GM23338 (cell line): ENCODE results near the gene MAPKAPK3.

Experiments
- CREB1 ChIP-seq: fragments of 250-450 bp; sonication (Bioruptor Pico); IDR thresholded peaks from 2 replicates; pipeline ENCODE4 v1.5.0; 2020; ENCODE audit warnings: low read depth, mild to moderate bottlenecking, moderate library complexity
- EZH2 ChIP-seq: fragments of 200-600 bp; sonication (generic); IDR thresholded peaks from one replicate; pipeline ENCODE4 v1.8.0; 2017; ENCODE audit warnings: antibody characterized with exemption, mild to moderate bottlenecking, low read depth; ENCODE audit not compliant: unreplicated experiment
- EZH2phosphoT487 ChIP-seq: fragments of 200-600 bp; sonication (generic); IDR thresholded peaks from one replicate; pipeline ENCODE4 v1.8.1; 2018; ENCODE audit warnings: antibody characterized with exemption; ENCODE audit not compliant: unreplicated experiment
- JUNB ChIP-seq: IDR thresholded peaks from one replicate; pipeline ENCODE4 v1.6.1; 2016; ENCODE audit warnings: antibody characterized with exemption; ENCODE audit not compliant: unreplicated experiment
- NANOG ChIP-seq: IDR thresholded peaks from 2 replicates; pipeline ENCODE4 v1.6.1; 2016; ENCODE audit warnings: antibody characterized with exemption, borderline replicate concordance
- POLR2AphosphoS5 ChIP-seq: IDR thresholded peaks from 2 replicates; pipeline ENCODE4 v1.6.1; 2016; ENCODE audit warnings: antibody characterized with exemption, low read depth
- TF ChIP-seq, protein P1 (sequence below), 2 experiments: fragments of 200-600 bp in 1 of 2; sonication (generic) in 1 of 2; conservative IDR thresholded peaks; 2 replicates each; pipeline versions ENCODE4 v1.5.1 to v1.6.1; 2016 to 2017; ENCODE audit warnings: antibody characterized with exemption in 2 of 2, low read depth in 2 of 2, mild to moderate bottlenecking in 2 of 2, moderate library complexity in 1 of 2
- TF ChIP-seq, protein P2 (sequence below): IDR thresholded peaks from one replicate; pipeline ENCODE4 v1.6.1; 2018; ENCODE audit warnings: antibody characterized with exemption; ENCODE audit not compliant: unreplicated experiment

DNA sequence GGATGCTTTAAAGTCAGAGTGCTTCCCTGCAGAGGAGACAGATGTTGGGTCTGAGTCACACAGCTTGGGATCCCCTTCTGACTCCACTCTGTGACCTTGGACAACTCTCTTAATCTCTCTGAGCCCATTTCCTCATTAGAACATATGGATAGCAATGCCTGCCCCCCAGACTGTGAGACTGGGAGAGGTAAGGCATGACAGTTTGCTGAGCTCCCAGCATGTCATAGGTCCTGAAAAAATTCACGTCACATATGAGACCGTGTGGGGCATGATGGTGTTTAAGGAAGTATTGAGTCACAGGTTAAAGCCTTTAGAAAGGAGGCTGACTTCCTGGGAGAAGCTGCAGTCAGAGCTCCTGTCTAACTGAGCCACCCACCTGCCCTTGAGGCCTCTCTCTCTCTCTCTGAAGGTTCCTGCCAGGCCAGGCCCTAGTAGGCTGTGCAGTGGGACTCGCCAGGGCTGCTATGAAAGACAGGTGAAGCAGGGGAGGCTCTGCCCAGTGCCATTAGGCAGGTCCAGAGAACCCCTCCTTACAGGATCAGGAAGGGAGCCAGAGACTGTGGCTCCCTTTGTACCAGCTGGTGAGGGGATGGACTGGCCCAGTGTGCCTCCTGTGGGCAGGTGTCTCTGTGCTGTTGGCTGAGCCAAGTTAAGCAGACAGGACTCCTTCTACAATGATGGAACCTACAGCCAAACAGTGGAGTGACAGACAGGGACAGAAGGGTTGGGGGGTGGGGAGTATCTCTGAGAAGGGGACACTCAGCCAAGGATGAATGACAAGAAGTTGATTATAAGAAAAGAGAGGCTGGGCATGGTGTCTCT is 38.3 kb downstream of the MAPKAPK3 start:
- TF ChIP-seq, protein P1, sequence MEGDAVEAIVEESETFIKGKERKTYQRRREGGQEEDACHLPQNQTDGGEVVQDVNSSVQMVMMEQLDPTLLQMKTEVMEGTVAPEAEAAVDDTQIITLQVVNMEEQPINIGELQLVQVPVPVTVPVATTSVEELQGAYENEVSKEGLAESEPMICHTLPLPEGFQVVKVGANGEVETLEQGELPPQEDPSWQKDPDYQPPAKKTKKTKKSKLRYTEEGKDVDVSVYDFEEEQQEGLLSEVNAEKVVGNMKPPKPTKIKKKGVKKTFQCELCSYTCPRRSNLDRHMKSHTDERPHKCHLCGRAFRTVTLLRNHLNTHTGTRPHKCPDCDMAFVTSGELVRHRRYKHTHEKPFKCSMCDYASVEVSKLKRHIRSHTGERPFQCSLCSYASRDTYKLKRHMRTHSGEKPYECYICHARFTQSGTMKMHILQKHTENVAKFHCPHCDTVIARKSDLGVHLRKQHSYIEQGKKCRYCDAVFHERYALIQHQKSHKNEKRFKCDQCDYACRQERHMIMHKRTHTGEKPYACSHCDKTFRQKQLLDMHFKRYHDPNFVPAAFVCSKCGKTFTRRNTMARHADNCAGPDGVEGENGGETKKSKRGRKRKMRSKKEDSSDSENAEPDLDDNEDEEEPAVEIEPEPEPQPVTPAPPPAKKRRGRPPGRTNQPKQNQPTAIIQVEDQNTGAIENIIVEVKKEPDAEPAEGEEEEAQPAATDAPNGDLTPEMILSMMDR (conservative IDR thresholded peaks at IDR 0.05; ENCODE audit: low read depth in 2 of 2): no peak
- TF ChIP-seq CREB1 (CRISPR knock-in tag) (no peak), EZH2 (no peak), EZH2phosphoT487 (no peak), JUNB (no peak), POLR2AphosphoS5 (no peak), NANOG (no peak)
- TF ChIP-seq, protein P2, sequence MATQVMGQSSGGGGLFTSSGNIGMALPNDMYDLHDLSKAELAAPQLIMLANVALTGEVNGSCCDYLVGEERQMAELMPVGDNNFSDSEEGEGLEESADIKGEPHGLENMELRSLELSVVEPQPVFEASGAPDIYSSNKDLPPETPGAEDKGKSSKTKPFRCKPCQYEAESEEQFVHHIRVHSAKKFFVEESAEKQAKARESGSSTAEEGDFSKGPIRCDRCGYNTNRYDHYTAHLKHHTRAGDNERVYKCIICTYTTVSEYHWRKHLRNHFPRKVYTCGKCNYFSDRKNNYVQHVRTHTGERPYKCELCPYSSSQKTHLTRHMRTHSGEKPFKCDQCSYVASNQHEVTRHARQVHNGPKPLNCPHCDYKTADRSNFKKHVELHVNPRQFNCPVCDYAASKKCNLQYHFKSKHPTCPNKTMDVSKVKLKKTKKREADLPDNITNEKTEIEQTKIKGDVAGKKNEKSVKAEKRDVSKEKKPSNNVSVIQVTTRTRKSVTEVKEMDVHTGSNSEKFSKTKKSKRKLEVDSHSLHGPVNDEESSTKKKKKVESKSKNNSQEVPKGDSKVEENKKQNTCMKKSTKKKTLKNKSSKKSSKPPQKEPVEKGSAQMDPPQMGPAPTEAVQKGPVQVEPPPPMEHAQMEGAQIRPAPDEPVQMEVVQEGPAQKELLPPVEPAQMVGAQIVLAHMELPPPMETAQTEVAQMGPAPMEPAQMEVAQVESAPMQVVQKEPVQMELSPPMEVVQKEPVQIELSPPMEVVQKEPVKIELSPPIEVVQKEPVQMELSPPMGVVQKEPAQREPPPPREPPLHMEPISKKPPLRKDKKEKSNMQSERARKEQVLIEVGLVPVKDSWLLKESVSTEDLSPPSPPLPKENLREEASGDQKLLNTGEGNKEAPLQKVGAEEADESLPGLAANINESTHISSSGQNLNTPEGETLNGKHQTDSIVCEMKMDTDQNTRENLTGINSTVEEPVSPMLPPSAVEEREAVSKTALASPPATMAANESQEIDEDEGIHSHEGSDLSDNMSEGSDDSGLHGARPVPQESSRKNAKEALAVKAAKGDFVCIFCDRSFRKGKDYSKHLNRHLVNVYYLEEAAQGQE: no peak
